GM21619 (cell line): Measurements from ENCODE around the gene KAT8.
A peak's percentile ranks its signal among the peaks of the same experiment; 100 is the strongest.

Experiments used
- ATAC-seq: cut with Tn5 transposase; IDR thresholded peaks from one replicate; pipeline ENCODE4 v1.9.1; 2021; ENCODE audit not compliant: unreplicated experiment

KAT8 gene

GRCh38 chr16:31106509-31107464, 10.7 kb upstream of the KAT8 start:
- no peak for ATAC-seq

- ATAC-seq, result peak; percentile 58
These were observed 10.0 kb upstream of the KAT8 start for GRCh38 chr16:31107465-31107867.

GRCh38 chr16:31108035-31108793, 9.2 kb upstream of the KAT8 start, which contains the start of gene BCKDK:
BCKDK (plus strand) TSS chr16:31108386; CDS start chr16:31109224, 838 bp downstream.
- peak; percentile 77 for ATAC-seq

GRCh38 chr16:31108794-31109558, 8.5 kb upstream of the KAT8 start:
- ATAC-seq, result no peak

GRCh38 chr16:31109622-31110021, 7.8 kb upstream of the KAT8 start:
- no peak for ATAC-seq

DNA sequence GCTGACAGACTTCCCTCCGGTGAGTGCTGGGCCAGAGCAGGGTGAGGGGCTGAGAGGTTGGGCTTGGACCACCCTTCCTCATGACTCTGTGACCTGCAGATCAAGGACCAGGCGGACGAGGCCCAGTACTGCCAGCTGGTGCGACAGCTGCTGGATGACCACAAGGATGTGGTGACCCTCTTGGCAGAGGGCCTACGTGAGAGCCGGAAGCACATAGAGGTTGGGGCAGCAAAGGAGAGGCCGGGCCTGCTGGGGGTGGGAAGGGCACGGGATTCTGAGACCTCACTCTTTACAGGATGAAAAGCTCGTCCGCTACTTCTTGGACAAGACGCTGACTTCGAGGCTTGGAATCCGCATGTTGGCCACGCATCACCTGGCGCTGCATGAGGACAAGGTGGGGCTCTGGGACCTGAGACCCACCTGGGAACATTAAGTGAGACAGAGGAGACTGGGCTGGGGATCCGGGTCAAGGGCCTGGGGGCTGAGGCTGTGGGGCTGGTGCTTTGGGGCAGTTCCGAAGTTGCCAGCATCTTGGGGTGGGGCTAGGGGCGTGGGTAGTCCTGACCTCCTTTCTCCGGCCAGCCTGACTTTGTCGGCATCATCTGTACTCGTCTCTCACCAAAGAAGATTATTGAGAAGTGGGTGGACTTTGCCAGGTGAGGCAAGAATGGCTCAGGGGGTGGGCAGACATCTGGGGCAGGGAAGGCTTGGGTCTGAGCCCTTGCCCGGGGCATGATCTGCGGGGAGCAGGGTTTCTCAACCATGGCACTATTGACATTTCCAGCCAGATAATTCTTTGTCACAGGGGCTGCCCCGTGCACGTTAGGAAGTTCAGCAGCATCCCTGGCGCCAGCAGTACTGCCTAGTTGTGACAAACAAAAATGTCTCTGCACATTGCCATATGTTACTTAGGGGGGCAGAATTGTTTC, 7.1 kb upstream of the KAT8 start:
- no peak for ATAC-seq

DNA sequence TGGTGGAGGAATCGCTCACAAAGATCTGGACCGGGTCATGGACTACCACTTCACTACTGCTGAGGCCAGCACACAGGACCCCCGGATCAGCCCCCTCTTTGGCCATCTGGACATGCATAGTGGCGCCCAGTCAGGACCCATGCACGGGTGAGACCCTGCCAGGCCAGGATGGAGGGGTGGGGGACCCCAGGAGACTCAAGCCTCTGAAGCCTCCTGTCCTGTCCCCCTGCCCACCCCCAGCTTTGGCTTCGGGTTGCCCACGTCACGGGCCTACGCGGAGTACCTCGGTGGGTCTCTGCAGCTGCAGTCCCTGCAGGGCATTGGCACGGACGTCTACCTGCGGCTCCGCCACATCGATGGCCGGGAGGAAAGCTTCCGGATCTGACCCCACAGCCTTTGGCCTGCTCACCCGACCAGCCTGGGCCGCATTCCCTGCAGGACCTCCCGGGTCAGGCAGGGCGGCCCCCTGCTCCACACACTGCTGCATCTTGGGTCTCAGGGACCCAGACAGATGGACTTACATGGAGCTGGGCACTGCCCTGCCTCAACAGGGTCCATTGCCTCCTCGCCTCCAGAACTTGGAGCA, 5.5 kb upstream of the KAT8 start:
- ATAC-seq, result no peak

GRCh38 chr16:31112711-31113110, 4.8 kb upstream of the KAT8 start:
- no peak for ATAC-seq

DNA sequence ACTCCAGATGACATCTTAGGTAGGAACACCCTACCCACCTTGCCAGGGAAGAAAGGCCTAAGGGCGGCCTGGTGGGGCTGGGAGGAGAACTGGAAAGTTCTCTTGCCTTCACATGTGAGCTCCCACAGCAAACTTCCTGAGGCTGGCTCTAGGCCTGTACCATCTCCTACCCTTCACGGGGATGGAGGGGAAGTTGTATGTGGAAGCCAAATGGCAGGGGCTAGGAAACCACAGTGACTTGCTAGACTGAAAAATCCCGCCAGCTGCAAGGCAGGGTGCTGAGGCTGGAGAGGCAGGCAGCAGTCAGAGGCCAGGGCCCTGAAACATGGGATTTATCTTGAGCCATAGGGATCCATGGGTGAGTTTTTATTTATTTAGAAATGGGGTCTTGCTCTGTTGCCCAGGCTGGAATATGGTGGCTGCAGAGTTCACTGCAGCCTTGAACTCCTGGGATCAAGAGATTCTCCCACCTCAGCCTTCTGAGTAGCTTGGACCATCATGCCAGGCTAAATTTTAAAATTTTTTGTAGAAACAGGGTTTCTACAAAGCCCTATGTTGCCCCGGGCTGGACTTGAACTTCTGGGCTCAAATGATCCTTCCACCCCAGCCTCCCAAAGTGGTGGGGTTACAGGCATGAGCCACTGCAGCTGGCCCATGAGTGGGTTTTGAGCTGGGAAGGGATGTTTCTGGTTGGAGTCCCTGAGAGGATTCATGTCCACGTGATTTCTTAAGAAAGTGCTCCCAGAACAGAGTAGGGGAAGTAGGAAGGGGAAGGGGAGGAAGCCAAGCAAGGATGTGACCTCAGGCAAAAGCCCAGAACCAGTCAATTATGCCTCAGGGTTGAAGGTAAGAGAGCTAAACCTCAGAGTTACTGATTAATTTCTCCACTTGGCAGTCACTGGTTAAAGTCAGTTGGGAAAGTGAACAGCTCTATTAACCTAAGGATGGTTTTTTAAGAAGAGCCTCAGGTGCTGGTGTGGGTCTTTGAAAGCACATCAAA, 4.0 kb upstream of the KAT8 start:
- ATAC-seq, result no peak

DNA sequence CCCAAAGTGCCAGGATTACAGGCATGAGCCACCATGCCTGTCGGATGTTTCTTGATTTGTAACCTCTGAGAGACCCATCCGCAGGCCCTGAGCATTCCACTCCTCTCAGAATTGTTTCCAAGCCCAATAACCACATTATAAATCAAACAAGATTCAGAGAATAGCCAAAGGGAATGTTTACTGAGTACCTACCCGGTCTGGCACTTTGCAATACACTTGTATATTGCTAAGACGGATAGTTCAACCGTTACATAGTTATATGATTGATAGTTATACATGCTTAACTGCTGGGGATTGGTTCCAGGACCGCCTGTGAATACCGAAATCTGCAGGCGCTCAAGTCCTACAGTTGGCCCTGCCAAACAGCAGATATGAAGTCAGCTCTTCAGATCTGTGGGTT, 3.0 kb upstream of the KAT8 start:
- ATAC-seq, result no peak

- ATAC-seq, result no peak
These were observed 1.0 kb downstream of the KAT8 start for GRCh38 chr16:31118223-31119155.

DNA sequence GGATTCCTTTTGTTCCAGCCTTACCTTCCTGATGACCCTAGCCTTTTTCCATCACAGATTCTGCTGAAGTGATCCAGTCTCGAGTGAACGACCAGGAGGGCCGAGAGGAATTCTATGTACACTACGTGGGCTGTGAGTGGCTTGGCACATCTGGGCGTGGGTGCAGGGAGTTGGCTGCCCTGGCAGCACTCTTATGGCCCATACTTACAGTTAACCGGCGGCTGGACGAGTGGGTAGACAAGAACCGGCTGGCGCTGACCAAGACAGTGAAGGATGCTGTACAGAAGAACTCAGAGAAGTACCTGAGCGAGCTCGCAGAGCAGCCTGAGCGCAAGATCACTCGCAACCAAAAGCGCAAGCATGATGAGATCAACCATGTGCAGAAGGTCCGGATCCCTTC, 2.7 kb downstream of the KAT8 start:
- ATAC-seq, result no peak

GRCh38 chr16:31125844-31126243, 8.4 kb downstream of the KAT8 start:
- no peak for ATAC-seq

DNA sequence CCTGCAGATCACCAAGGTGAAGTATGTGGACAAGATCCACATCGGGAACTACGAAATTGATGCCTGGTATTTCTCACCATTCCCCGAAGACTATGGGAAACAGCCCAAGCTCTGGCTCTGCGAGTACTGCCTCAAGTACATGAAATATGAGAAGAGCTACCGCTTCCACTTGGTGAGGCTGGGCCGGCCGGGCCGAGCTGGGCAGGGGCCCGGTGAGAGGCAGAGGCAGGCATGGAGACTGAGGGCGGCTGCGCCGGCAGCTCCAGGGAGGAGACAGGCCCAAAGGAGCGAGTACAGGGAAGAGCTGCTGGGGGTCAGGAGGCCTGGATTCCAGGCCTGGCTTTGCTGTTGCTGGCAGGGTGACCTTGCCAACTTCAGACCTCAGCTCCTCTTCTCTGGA, 9.7 kb downstream of the KAT8 start:
- ATAC-seq, result no peak

- no peak for ATAC-seq
These were observed 11.5 kb downstream of the KAT8 start for GRCh38 chr16:31128711-31129567.

DNA sequence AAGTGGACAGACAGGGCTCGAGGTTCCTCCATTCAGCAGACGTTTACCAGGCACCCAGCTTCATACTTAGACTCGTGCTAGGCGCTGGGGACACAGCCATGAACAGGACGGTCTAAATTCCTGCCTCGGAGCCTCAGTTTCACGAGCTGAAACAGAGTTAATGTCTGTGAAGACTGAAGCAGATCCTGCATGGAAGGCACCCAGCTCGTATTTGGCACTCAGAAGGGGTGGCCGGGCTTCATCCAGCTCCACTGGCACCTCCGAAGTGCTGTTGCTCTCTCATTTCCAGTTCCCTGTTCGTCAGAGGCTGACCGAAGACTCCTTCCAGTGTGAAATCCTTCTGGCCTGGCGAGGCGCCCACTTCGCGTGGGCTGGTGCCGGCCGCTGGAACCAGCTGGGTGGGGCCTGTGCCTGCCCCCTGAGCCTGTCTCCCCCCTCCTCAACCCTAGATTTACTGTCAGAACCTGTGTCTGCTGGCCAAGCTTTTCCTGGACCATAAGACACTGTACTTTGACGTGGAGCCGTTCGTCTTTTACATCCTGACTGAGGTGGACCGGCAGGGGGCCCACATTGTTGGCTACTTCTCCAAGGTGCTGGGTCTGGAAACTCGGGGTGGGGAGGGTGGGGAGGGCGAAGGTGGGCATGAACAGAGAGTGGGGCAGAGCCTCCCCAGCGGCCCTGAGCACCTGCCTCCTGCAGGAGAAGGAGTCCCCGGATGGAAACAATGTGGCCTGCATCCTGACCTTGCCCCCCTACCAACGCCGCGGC, 12.3 kb downstream of the KAT8 start:
- no peak for ATAC-seq
